SH-SY5Y (cell line): Measurements from ENCODE around the gene ASH1L.

Experiments used
- GATA2 ChIP-seq: IDR thresholded peaks from 2 replicates; pipeline ENCODE4 v1.6.1; 2011; ENCODE audit warnings: mild to moderate bottlenecking, low read depth, low read length
- GATA3 ChIP-seq: IDR thresholded peaks from 2 replicates; pipeline ENCODE4 v1.6.1; 2011; ENCODE audit warnings: low read depth, mild to moderate bottlenecking, low read length, moderate library complexity

DNA sequence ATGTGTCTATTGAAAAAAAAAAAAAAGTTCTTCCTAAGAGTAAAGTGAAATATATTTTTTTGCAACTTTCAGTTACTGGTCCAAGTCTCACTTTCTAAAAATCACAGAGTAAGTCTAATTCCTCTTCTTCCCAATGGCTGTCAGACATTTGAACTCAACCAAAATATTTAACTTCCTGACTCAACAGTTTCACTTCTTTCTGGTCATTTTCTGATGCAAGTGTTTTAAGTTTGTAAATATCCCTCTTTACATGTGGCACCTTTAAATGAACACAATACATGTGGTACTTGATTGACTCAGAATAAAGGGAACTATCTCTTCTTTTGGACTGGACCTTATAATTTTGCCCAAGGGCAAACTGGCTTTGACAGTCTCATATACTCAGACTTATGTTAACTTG, 76.7 kb downstream of the ASH1L start:
- TF ChIP-seq GATA3, result no peak
- TF ChIP-seq GATA2, result no peak
